ENCODE results near the gene GCH1. TPM values are rescaled to one million over a fixed set of nuclear protein-coding genes. Genes with fewer than 3 reads are reported as not detected.
A peak's percentile ranks its signal among the peaks of the same experiment; 100 is the strongest.

The GCH1 gene
- total RNA-seq, 6 experiments from 2014 or later, result 41.5 to 93.6 (median 58.1) TPM

GRCh38 chr14:54837508-54838149, 65.0 kb downstream of the GCH1 start:
- no peak for TF ChIP-seq CTCF (IDR thresholded peaks at IDR 0.05)
- TF ChIP-seq POLR2A (IDR thresholded peaks at IDR 0.05), result peak; percentile 53
- Histone ChIP-seq H3K27me3 (no peaks in the 10 kb centered on the region), H3K36me3 (peaks cover 0 to 3% (median 0%) of the 10 kb centered on the region in 4 donors), H3K27ac (peak overlapping the region; percentile 3 to 96 (median 91)), H3K4me1 (peaks cover 0 to 79% (median 38%) of the 10 kb centered on the region in 4 donors), H3K9me3 (no peaks in the 10 kb centered on the region), H3K4me3 (no peak overlapping the region)
- DNase-seq (peak; percentile 58 to 90 (median 74)), ATAC-seq (peak; percentile 68 to 87 (median 79))
- WGBS (ENCODE audit: insufficient coverage, low coverage, low lambda C conversion rate, missing lambda C conversion rate), result 36% methylated on average over 2 of the region's 2 CpGs
- intact Hi-C loops (cut with DNase I), result no loop called here

- no peak for ATAC-seq
- Histone ChIP-seq H3K36me3 (peaks cover 0 to 3% (median 0%) of the 10 kb centered on the region in 4 donors), H3K9me3 (no peaks in the 10 kb centered on the region), H3K27ac (peak overlapping the region in 2 of 3 donors; percentile 52 to 96), H3K4me1 (peaks cover 0 to 66% (median 31%) of the 10 kb centered on the region in 4 donors), H3K4me3 (no peak overlapping the region), H3K27me3 (no peaks in the 10 kb centered on the region)
- 54% methylated on average over 2 of the region's 2 CpGs for WGBS (ENCODE audit: insufficient coverage, low coverage, low lambda C conversion rate, missing lambda C conversion rate)
- no peak for TF ChIP-seq CTCF (IDR thresholded peaks at IDR 0.05)
- intact Hi-C loops (cut with DNase I), result no loop called here
- no peak for DNase-seq
Observed at GRCh38 chr14:54836231-54836630, 66.4 kb downstream of the GCH1 start.

GRCh38 chr14:54834727-54835126, 67.9 kb downstream of the GCH1 start:
- DNase-seq, result no peak
- intact Hi-C loops (cut with DNase I), result no loop called here
- Histone ChIP-seq H3K36me3 (no peaks in the 10 kb centered on the region), H3K27me3 (no peaks in the 10 kb centered on the region), H3K27ac (peak overlapping the region; percentile 33 to 96 (median 40)), H3K9me3 (no peaks in the 10 kb centered on the region), H3K4me1 (peaks cover 0 to 51% (median 24%) of the 10 kb centered on the region in 4 donors), H3K4me3 (no peak overlapping the region)
- TF ChIP-seq CTCF (IDR thresholded peaks at IDR 0.05) (no peak), POLR2A (IDR thresholded peaks at IDR 0.05) (no peak)
- ATAC-seq, result peak; percentile 26 to 44 (median 34)
- 36% methylated on average over 6 of the region's 6 CpGs for WGBS (ENCODE audit: insufficient coverage, low coverage, low lambda C conversion rate, missing lambda C conversion rate)

- H3K27me3 ChIP-seq, result no peaks in the 10 kb centered on the region
- intact Hi-C loops (cut with DNase I), result no loop called here
- ATAC-seq, result no peak
- TF ChIP-seq CTCF (IDR thresholded peaks at IDR 0.05) (no peak), POLR2A (IDR thresholded peaks at IDR 0.05) (no peak)
- H3K4me3 ChIP-seq, result no peak overlapping the region
- H3K4me1 ChIP-seq, result peaks cover 0 to 46% (median 23%) of the 10 kb centered on the region in 4 donors
- peak overlapping the region in 1 of 3 donors; percentile 96 for H3K27ac ChIP-seq
- DNase-seq, result no peak
- no peaks in the 10 kb centered on the region for H3K36me3 ChIP-seq
- H3K9me3 ChIP-seq, result no peaks in the 10 kb centered on the region
Observed at GRCh38 chr14:54834081-54834480, 68.5 kb downstream of the GCH1 start.

Data from right lobe of liver (tissue), 6 donors.